NCI-H748 (cell line): ENCODE results near the gene MIEF1.

ENCODE experiments used
- DNase-seq: peaks from one replicate; lab custom pipeline; 2025; ENCODE audit not compliant: unreplicated experiment; lab: John Stamatoyannopoulos, UW

Gene MIEF1

DNA sequence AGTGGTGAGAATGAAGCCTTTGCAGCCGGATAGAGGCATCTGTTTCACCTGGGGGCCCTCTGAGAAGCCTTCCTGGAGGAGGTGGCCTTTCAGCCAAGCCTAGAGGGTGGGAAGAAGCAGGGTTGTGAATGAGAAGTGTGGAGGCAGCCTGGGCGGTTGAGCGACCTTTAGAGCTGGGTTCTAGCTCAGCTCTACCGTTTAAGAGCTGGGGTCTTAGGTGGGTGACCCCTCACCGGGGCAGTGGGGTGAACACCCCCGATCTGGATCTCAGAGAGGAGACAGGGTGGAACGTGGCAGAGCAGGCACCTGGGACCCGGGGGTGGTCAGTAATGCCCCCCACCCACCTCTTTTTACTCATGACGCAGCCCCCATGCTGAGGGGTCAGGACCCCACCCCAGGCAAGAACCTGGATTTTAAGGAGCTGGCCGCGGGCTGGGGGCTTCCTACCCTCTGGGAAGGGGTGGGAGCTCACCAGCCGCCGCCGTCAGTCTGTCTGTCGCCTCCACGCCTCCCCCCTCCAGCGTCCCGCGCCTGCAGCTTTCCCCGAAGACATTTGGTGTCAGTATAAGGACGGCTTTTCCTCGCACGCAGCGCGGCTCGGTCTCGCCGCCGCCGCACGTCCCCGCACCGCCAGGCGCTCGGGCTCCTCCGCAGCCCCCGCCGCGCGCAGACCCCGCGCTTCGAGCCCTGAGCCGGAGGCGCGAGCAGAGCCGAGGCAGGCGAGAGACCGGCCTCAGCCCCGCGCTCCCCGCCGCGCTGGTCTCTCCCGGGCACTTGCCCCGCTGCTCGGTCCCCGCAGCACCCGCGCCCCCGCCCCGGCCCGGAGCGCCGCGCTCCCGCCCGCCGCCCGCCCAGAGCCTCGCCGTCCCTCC lies 55.1 kb downstream of the MIEF1 start:
- DNase-seq: peak; percentile 33

DNA sequence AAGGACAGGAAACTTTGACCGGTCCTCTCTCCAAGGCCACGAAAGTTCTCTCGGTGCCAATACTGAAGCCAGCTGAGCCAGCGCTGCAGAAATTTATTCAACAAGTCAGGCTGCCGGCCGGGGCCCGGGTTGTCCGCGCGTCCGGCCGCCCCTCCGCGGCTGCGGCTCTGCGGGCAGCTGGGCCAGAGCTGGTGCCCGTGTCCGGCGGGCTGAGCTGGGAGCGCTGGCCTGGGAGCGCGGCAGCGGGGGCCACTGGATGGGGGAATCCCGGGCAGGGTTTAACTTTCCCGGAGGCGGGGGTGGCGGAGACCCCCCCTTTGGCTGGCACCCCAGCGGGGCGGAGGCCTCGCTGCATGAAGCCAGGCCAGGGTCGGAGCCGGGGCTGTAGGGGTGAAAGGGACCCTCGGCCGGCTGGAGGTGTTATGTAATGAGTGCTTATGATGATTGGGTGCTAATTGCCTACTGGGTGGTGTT lies 56.2 kb downstream of the MIEF1 start:
- no peak for DNase-seq

DNA sequence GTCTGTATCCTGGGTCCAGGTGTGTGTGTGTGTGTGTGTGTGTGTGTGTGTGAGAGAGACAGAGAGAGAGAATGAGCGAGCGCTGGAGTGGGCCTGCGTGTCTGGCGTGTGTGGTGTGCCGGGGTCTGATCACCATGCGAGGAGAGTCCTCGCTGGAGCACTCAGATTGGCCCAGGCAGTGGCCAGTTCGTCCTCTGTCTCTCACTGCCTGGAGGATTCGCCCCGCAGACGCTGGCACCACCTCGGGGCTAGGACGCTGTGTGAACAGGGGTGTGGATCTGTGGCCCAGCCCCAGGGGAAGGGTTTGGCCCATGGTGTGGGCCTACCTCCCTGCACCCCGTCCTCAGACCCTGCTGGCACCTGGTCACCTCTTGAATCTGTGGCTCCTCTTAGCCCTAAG lies 56.9 kb downstream of the MIEF1 start:
- DNase-seq: no peak

DNA sequence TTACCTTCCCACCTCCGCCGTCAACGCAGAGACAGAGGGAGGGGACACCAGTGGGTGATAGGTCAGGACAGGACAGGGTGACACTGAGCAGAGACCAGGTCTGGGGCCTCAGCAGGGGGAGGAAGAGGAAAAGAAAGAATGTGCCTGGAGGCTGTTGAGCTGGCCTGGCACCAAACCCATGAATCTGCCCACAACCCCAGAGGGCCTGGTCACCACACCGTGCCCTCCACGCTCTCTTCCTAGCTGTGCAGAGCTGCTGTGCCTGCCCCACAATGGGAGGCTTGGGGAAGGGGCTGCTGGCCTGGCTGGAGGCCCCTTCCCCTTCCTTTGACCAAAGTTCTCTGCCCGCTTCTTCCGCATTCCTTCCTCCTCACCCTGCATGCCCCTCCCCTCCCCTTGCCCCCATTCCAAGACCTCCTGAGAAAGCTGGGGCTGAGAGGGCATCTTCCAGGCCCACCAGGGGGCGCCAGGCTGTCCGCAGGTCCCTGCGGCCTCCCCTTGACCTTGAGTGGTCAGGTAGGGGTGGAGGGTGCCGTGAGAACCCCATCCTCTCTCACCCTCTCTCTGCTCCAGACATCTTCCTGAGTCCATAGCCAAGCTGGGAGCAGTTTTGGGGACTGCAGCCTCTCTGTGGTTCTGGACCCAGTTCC lies 57.5 kb downstream of the MIEF1 start:
- no peak for DNase-seq

DNA sequence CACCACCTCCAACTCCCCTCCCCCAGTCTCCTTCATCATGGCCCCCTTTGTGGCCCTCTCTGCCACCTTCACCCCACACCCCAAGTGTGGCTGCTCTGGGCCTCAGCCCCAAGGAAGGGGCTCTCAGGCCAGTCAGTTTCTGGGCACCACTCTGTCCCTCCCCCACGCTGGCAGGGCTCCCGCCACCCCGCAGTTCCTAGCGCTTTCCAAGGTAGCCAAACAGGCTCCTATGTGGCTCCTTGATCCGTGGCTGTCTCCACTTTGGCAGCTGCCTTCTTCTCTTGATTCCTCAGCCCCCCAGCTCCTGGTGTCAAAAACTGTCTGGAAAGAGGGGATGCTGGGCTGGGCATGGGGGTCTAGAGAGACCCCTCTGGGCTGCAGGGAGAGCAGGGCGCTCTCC lies 58.0 kb downstream of the MIEF1 start:
- no peak for DNase-seq

DNA sequence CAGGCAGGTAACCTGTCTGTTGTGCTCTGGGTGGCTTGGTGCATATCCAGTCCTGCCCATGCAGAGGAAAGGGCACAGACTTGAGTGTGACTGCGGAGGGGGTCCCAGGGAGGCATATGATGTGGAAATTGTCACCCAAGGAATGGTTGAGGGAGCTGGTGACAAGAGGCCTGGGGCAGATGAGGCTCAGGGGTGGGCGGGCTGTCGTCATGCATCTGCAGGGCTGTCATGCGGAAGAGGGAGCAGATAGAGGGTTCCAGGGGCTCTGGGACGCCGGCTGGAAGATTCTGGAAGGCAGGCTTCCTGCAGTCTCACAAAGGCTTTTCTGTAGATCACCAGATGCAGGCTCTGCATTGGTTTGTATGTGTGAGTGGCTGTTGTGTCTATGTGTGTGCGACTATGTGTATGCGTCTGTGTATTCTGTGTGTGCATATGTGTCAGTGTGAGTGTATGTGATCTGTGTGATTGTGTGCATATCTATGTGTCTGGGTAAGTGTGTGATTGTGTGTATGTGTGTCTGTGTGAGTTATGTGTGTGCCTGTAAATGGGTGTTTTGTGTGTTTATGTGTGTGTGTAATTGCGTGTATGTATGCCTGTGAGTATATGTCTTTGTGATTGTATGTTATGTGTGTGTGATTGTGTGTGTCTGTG lies 60.9 kb downstream of the MIEF1 start:
- DNase-seq: no peak

DNA sequence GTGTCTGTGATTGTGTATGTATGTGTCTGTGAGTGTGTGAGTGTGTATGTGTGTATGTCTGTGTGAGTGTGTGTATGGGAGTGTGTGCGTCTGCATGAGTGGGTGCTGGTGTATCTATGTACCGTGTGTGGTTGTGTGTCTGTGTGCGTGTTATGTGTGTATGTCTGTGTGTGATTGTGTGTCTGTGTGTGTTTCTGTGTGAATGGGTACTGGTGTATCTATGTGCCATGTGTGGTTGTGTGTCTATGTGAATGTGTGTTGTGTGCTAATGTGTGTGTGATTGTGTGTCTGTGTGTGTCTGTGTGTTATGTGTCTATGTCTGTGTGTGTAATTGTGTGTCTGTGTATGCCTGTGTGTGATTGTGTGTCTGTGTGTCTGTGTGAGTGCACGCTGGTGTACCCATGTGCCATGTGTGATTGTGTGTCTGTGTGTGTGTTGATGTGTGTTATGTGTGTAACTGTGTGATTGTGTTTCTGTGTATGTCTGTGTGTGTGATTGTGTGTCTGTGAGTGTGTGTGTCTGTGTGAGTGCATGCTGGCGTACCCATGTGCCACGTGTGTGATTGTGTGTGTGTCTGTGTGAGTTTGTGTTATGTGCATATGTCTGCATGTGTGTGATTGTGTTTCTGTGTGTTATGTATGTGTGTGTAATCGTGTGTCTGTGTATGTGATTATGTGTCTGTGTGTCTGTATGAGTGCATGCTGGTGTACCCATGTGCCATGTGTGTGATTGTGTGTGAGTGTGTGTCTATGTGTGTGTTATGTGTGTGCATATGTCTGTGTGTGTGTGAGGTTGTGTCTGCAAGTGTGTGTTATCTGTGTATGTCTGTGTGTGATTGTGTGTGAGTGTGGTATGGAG lies 61.7 kb downstream of the MIEF1 start:
- no peak for DNase-seq

DNA sequence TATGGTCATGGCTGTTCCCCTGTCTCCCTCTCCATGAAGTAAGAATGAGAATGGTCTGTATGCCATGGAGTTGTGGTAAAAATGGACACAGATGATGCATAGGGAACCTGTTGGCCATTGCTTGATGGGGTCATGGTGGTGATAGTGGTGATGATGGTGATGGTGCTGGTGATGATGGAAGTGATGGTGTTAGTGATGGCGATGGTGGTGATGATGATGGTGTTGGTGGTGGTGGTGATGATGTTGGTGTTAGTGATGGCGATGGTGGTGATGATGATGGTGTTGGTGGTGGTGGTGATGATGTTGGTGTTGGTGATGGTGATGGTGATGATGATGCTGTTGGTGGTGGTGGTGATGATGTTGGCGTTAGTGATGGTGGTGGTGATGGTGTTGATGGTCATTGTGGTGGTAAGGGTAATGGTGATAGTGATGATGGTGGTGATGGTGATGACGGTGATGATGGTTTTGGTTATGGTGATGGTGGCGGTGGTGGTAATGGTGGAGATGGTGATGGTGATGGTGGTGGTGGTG lies 63.4 kb downstream of the MIEF1 start:
- DNase-seq: no peak

DNA sequence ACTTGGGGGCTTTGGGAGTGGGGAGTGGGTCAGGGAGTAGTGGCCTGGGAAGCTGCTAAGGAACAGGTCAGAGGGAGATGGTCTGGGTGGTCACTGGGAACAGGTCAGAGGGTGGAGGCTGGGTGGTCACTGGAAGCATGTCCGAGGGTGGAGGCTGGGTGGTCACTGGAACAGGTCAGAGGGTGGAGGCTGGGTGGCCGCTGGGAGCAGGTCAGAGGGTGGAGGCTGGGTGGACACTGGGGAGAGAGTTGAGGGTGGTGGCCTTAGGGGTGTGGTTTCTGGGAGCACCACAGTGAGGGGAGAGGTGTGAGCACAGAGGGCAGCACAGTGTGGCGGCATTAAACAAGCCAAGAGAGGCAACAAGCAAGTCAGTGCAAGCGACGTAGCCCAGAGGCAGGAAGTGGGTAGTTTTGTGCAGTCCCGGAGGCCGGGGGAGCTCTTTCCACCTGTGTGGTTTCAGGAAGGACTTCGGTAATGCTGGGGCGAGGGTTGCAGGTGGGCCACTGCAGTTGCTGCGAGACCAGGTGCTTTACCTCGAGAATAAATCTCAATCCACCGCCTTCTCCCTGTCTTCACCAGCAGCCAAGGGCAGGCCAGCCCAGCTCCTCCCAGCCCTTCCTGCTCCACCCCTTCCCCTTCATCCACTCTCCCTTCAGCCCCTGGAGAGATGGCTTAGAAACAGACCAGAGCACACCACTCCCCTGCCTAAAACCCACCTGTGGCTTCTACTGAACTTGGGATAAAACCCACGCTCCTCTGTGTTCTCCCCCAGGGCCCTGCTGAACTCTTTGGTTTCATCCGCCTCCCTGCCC lies 65.3 kb downstream of the MIEF1 start:
- no peak for DNase-seq
